IMR-90 (cell line): ENCODE data around the gene DVL1. TPM values are rescaled to one million over a fixed set of nuclear protein-coding genes. Genes with fewer than 3 reads are reported as not detected.

ENCODE experiments used
- ATAC-seq: fragments of 200-7000 bp; cut with Tn5 transposase; 2 replicates; pipeline ENCODE4 v1.9.1; 2020; ENCODE audit warnings: low read depth, mild to moderate bottlenecking, moderate library complexity
- BruUV-seq: library from RNA; stranded (reverse); fragments of 400-500 nt; replicated peaks from 2 replicates; lab custom pipeline; 2021; lab: Mats Ljungman, UMichigan
- CTCF ChIA-PET: fragments of 300-600 bp; formaldehyde crosslinking; extraction: SDS; loops from one replicate; lab custom pipeline; 2021; ENCODE audit warnings: antibody characterized with exemption; lab: Yijun Ruan, JAX
- POLR2A ChIA-PET: fragments of 300-600 bp; sonication (Branson Sonifier 250); formaldehyde crosslinking; loops from one replicate; lab custom pipeline; 2022; ENCODE audit warnings: antibody characterized with exemption; ENCODE audit not compliant: unreplicated experiment; lab: Charles Lee
- DNase-seq: peaks from one replicate; pipeline ENCODE4 v3.0.0; 2013
- H2AFZ ChIP-seq: replicated peaks from 2 replicates; pipeline ENCODE3; 2013; ENCODE audit warnings: low read length, mild to moderate bottlenecking; ENCODE audit not compliant: poor library complexity
- H2AK5ac ChIP-seq: 2 replicates; pipeline ENCODE4 v1.6.1; 2013; ENCODE audit warnings: low read depth, low read length, inconsistent platforms
- H2AK9ac ChIP-seq: replicated peaks from 2 replicates; pipeline ENCODE3; 2013; ENCODE audit warnings: mild to moderate bottlenecking, low read depth, low read length, moderate library complexity; ENCODE audit not compliant: poor library complexity
- H2BK120ac ChIP-seq: 2 replicates; pipeline ENCODE4 v1.6.1; 2013; ENCODE audit warnings: low read depth, low read length, inconsistent platforms
- H2BK15ac ChIP-seq: 3 replicates; pipeline ENCODE4 v1.6.1; 2013; ENCODE audit warnings: low read depth, low read length, inconsistent platforms
- H2BK20ac ChIP-seq: 2 replicates; pipeline ENCODE4 v1.6.1; 2013; ENCODE audit warnings: low read depth, mild to moderate bottlenecking, inconsistent platforms, low read length, moderate library complexity
- H2BK5ac ChIP-seq: 2 replicates; pipeline ENCODE4 v1.6.1; 2013; ENCODE audit warnings: mild to moderate bottlenecking, low read depth, low read length, inconsistent platforms; ENCODE audit not compliant: poor library complexity, severe bottlenecking
- H3K14ac ChIP-seq: replicated peaks from 2 replicates; pipeline ENCODE4 v1.6.1; 2013; ENCODE audit warnings: low read depth, low read length, inconsistent platforms
- H3K18ac ChIP-seq: 2 replicates; pipeline ENCODE4 v1.6.1; 2013; ENCODE audit warnings: low read depth, low read length, control low read depth
- H3K23ac ChIP-seq: 2 replicates; pipeline ENCODE4 v1.6.1; 2013; ENCODE audit warnings: low read depth, low read length, inconsistent platforms
- H3K27ac ChIP-seq: 2 replicates; pipeline ENCODE4 v1.5.1; 2013; ENCODE audit warnings: mild to moderate bottlenecking, control low read depth, low read length; ENCODE audit not compliant: insufficient read depth
- H3K27me3 ChIP-seq: 2 replicates; pipeline ENCODE4 v1.6.1; 2013; ENCODE audit warnings: low read length; ENCODE audit not compliant: control insufficient read depth, insufficient read depth
- H3K36me3 ChIP-seq: 2 replicates; pipeline ENCODE4 v1.6.1; 2013; ENCODE audit warnings: low read length, mixed read lengths; ENCODE audit not compliant: control insufficient read depth, insufficient read depth
- H3K4ac ChIP-seq: 2 replicates; pipeline ENCODE4 v1.6.1; 2013; ENCODE audit warnings: low read depth, low read length, inconsistent platforms
- H3K4me1 ChIP-seq: 2 replicates; pipeline ENCODE4 v1.6.1; 2013; ENCODE audit warnings: low read length, mixed read lengths; ENCODE audit not compliant: control insufficient read depth, insufficient read depth
- H3K4me2 ChIP-seq: 2 replicates; pipeline ENCODE4 v1.6.1; 2013; ENCODE audit warnings: low read depth, mild to moderate bottlenecking, control low read depth, low read length, moderate library complexity
- H3K4me3 ChIP-seq: 2 replicates; pipeline ENCODE4 v1.5.1; 2013; ENCODE audit warnings: low read depth, mild to moderate bottlenecking, control low read depth, low read length, moderate library complexity; ENCODE audit not compliant: insufficient read depth
- H3K56ac ChIP-seq: 2 replicates; pipeline ENCODE4 v1.6.1; 2013; ENCODE audit warnings: low read length, inconsistent platforms; ENCODE audit not compliant: insufficient read depth; ENCODE audit errors: extremely low read depth
- H3K79me1 ChIP-seq, 2 experiments: 2 replicates each; pipeline ENCODE4 v1.6.1; 2013; ENCODE audit warnings: low read length in 2 of 2, inconsistent platforms in 1 of 2, low read depth in 1 of 2
- H3K9ac ChIP-seq: 2 replicates; pipeline ENCODE4 v1.6.1; 2013; ENCODE audit warnings: low read depth, low read length, control low read depth
- H3K9me1 ChIP-seq: 2 replicates; pipeline ENCODE4 v1.6.1; 2013; ENCODE audit warnings: low read length, inconsistent platforms; ENCODE audit not compliant: insufficient read depth
- H3K9me3 ChIP-seq: 2 replicates; pipeline ENCODE4 v1.6.1; 2013; ENCODE audit warnings: low read length; ENCODE audit not compliant: control insufficient read depth, insufficient read depth
- H4K20me1 ChIP-seq: 2 replicates; pipeline ENCODE4 v1.6.1; 2013; ENCODE audit warnings: low read length, inconsistent platforms; ENCODE audit not compliant: insufficient read depth
- H4K5ac ChIP-seq: 2 replicates; pipeline ENCODE4 v1.6.1; 2013; ENCODE audit warnings: mild to moderate bottlenecking, low read depth, low read length, control low read depth
- H4K8ac ChIP-seq, 2 experiments: 2 replicates each; pipeline ENCODE4 v1.6.1; 2013; ENCODE audit warnings: low read depth in 2 of 2, low read length in 2 of 2, control low read depth in 1 of 2, inconsistent platforms in 1 of 2
- H4K91ac ChIP-seq: 2 replicates; pipeline ENCODE4 v1.6.1; 2013; ENCODE audit warnings: low read depth, low read length, inconsistent platforms; ENCODE audit not compliant: insufficient read depth
- BHLHE40 ChIP-seq: fragments of 150-350 bp; IDR thresholded peaks from 2 replicates; pipeline ENCODE4 v1.6.1; 2016; ENCODE audit warnings: mild to moderate bottlenecking, low read depth, low read length
- CEBPB ChIP-seq: IDR thresholded peaks from 2 replicates; pipeline ENCODE4 v1.6.1; 2012; ENCODE audit warnings: low read depth, low read length, improper control_type of control experiment
- CHD1 ChIP-seq: IDR thresholded peaks from 2 replicates; pipeline ENCODE4 v1.6.1; 2012; ENCODE audit warnings: low read depth, low read length, improper control_type of control experiment
- FOS ChIP-seq: fragments of 150-350 bp; IDR thresholded peaks from 2 replicates; pipeline ENCODE4 v1.6.1; 2016; ENCODE audit warnings: low read depth, low read length
- MAFK ChIP-seq: IDR thresholded peaks from 2 replicates; pipeline ENCODE4 v1.6.1; 2012; ENCODE audit warnings: low read depth, low read length, improper control_type of control experiment
- MAZ ChIP-seq: IDR thresholded peaks from 2 replicates; pipeline ENCODE4 v1.6.1; 2012; ENCODE audit warnings: low read depth, mild to moderate bottlenecking, low read length, improper control_type of control experiment, moderate library complexity, borderline replicate concordance
- MXI1 ChIP-seq: IDR thresholded peaks from 2 replicates; pipeline ENCODE4 v1.6.1; 2012; ENCODE audit warnings: low read depth, mild to moderate bottlenecking, low read length, moderate library complexity, borderline replicate concordance
- NFE2L2 ChIP-seq: fragments of 150-350 bp; IDR thresholded peaks from 2 replicates; pipeline ENCODE4 v1.6.1; 2016; ENCODE audit warnings: low read depth, mild to moderate bottlenecking, low read length
- POLR2A ChIP-seq: IDR thresholded peaks from 2 replicates; pipeline ENCODE4 v1.6.1; 2012; ENCODE audit warnings: mild to moderate bottlenecking, low read depth, low read length
- RAD21 ChIP-seq: IDR thresholded peaks from 2 replicates; pipeline ENCODE4 v1.6.1; 2012; ENCODE audit warnings: low read length, improper control_type of control experiment
- RFX5 ChIP-seq: IDR thresholded peaks from 2 replicates; pipeline ENCODE4 v1.8.0; 2012; ENCODE audit warnings: low read depth, mild to moderate bottlenecking, low read length, moderate library complexity
- SMC3 ChIP-seq: fragments of 150-350 bp; IDR thresholded peaks from 2 replicates; pipeline ENCODE4 v1.6.1; 2016; ENCODE audit warnings: low read depth, mild to moderate bottlenecking, antibody characterized with exemption, low read length, moderate library complexity
- WGBS, 2 experiments: methylation state at CpG; one replicate each; pipeline versions ENCODE4 v1.1.5 to v1.1.7; 2013; ENCODE audit warnings: missing lambda C conversion rate in 2 of 2; ENCODE audit not compliant: insufficient read length in 1 of 2; ENCODE audit errors: extremely low coverage in 2 of 2; 5-methylcytosine and 5-hydroxymethylcytosine counted together
- dilution Hi-C: fragments of 300-500 bp; cut with HindIII; formaldehyde crosslinking; loops from one replicate; pipeline ENCODE4 v1.14.3; 2018; ENCODE audit warnings: low sequenced_read_pairs; ENCODE audit not compliant: unreplicated experiment
- in situ Hi-C: fragments of 300-500 bp; cut with MboI; formaldehyde crosslinking; loops from 3 replicates; pipeline ENCODE4 v1.14.3; 2019; ENCODE audit warnings: low sequenced_read_pairs, inconsistent platforms, mixed read lengths
- intact Hi-C: fragments of 100-400 bp; cut with micrococcal nuclease; formaldehyde crosslinking; loops from 2 replicates; pipeline ENCODE4 v1.10.0; 2022
- polyA plus RNA-seq, 3 experiments: library from polyadenylated mRNA; depleted of rRNA; stranded (reverse); fragments of >200 nt; gene quantifications; 2 replicates each; pipeline ENCODE4 v1.2.3, GENCODE V29; 2012; ENCODE audit warnings: low replicate concordance in 1 of 3
- total RNA-seq: library from RNA; depleted of rRNA; stranded (reverse); fragments of >200 nt; gene quantifications from 2 replicates; pipeline ENCODE4 v1.2.3, GENCODE V29; 2012
- TF ChIP-seq, protein P1 (sequence below): conservative IDR thresholded peaks from 2 replicates; pipeline ENCODE4 v1.5.1; 2012; ENCODE audit warnings: mild to moderate bottlenecking, low read depth, low read length, improper control_type of control experiment
- TF ChIP-seq, protein P2 (sequence below): fragments of 150-350 bp; IDR thresholded peaks from 2 replicates; pipeline ENCODE4 v1.6.1; 2016; ENCODE audit warnings: low read depth, mild to moderate bottlenecking, low read length, moderate library complexity, borderline replicate concordance

DVL1 gene
- total and polyA plus RNA-seq, 2 of the 4 experiments (the other 2 are of a cell fraction): 27.2 to 35.9 TPM

- peaks cover 3 to 53% of the 10 kb centered on the region in 2 experiments; a peak in 3 of 4 replicates for H3K79me1 ChIP-seq
- H3K4me2 ChIP-seq: no peak overlapping the region
- in situ Hi-C loops: no loop called here
- ChIA-PET CTCF (interaction anchor here (0.8 kb wide), 1 partner anchor 24 kb away, joined by 3 read pairs; no protein-coding TSS in a partner anchor), POLR2A (no interaction called here)
- H3K23ac ChIP-seq: peak overlapping the region; percentile 76
- no TSS peak for BruUV-seq
- peak overlapping the region in 1 of 2 experiments; percentile 67; a peak in 2 of 4 replicates for H4K8ac ChIP-seq
- dilution Hi-C loops: no loop called here
- H2AK5ac ChIP-seq: peak overlapping the region; percentile 89; the same call in 1 of the 2 replicates
- H3K27me3 ChIP-seq: no peaks in the 10 kb centered on the region
- peak overlapping the region; percentile 10 for H2BK5ac ChIP-seq
- H3K4me3 ChIP-seq: no peak overlapping the region
- DNase-seq (peak; percentile 38), ATAC-seq (peak; percentile 60)
- no peak overlapping the region for H3K14ac ChIP-seq
- peaks cover 12% of the 10 kb centered on the region for H3K4me1 ChIP-seq
- H4K91ac ChIP-seq: peak overlapping the region; percentile 74
- peak overlapping the region; percentile 51; the same call in 1 of the 2 replicates for H3K27ac ChIP-seq
- H2BK15ac ChIP-seq: no peak overlapping the region
- H3K9me1 ChIP-seq: 0 out of 2 replicates have a peak, but pooled peaks cover 5% of the 10 kb centered on the region
- peaks cover 8% of the 10 kb centered on the region for H3K36me3 ChIP-seq
- peaks cover 11% of the 10 kb centered on the region; the same call in 1 of the 2 replicates for H4K20me1 ChIP-seq
- no peaks in the 10 kb centered on the region for H3K9me3 ChIP-seq
- H2AFZ ChIP-seq: peak overlapping the region; percentile 76
- peak overlapping the region; percentile 71; the same call in 1 of the 2 replicates for H3K4ac ChIP-seq
- 40% methylated on average over 11 of the region's 26 CpGs; no CpG with 5 or more reads in 1 of the 2 experiments for WGBS, 2 experiments
- H2BK120ac ChIP-seq: no peak overlapping the region
- no peak overlapping the region for H3K9ac ChIP-seq
- H2AK9ac ChIP-seq: peak overlapping the region; percentile 77
- H4K5ac ChIP-seq: 0 out of 2 replicates have a peak overlapping the region, but pooled peaks have one; percentile 69
- no peak overlapping the region for H3K56ac ChIP-seq
- H3K18ac ChIP-seq: no peak overlapping the region
- no peak overlapping the region for H2BK20ac ChIP-seq
- intact Hi-C loops: loop anchor here (2.0 kb wide), 1 partner anchor 13 kb away; the partner anchor contains the start of gene MXRA8
- TF ChIP-seq BHLHE40: no peak
- TF ChIP-seq MAFK: no peak
- no peak for TF ChIP-seq MXI1
- TF ChIP-seq RAD21: peak; percentile 70
- no peak for TF ChIP-seq POLR2A
- TF ChIP-seq CEBPB: no peak
- peak; percentile 78 for TF ChIP-seq SMC3
- TF ChIP-seq MAZ: no peak
- TF ChIP-seq NFE2L2: no peak
- TF ChIP-seq, protein P1, sequence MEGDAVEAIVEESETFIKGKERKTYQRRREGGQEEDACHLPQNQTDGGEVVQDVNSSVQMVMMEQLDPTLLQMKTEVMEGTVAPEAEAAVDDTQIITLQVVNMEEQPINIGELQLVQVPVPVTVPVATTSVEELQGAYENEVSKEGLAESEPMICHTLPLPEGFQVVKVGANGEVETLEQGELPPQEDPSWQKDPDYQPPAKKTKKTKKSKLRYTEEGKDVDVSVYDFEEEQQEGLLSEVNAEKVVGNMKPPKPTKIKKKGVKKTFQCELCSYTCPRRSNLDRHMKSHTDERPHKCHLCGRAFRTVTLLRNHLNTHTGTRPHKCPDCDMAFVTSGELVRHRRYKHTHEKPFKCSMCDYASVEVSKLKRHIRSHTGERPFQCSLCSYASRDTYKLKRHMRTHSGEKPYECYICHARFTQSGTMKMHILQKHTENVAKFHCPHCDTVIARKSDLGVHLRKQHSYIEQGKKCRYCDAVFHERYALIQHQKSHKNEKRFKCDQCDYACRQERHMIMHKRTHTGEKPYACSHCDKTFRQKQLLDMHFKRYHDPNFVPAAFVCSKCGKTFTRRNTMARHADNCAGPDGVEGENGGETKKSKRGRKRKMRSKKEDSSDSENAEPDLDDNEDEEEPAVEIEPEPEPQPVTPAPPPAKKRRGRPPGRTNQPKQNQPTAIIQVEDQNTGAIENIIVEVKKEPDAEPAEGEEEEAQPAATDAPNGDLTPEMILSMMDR: peak; percentile 74
- TF ChIP-seq, protein P2, sequence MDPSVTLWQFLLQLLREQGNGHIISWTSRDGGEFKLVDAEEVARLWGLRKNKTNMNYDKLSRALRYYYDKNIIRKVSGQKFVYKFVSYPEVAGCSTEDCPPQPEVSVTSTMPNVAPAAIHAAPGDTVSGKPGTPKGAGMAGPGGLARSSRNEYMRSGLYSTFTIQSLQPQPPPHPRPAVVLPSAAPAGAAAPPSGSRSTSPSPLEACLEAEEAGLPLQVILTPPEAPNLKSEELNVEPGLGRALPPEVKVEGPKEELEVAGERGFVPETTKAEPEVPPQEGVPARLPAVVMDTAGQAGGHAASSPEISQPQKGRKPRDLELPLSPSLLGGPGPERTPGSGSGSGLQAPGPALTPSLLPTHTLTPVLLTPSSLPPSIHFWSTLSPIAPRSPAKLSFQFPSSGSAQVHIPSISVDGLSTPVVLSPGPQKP: no peak
- no peak for TF ChIP-seq FOS
- TF ChIP-seq CHD1: no peak
- no peak for TF ChIP-seq RFX5
Observed at GRCh38 chr1:1371746-1372711, 22.8 kb upstream of the DVL1 start.
